ENCODE data around the gene TBC1D3B. TPM values are rescaled to one million over a fixed set of nuclear protein-coding genes. Genes with fewer than 3 reads are reported as not detected.
A peak's percentile ranks its signal among the peaks of the same experiment; 100 is the strongest.
"Not testable (repeated sequence)": the region's sequence is repeated elsewhere in the genome, so short reads cannot be mapped to it uniquely, and the experiment has no call there.

Gene TBC1D3B
- total RNA-seq, 1 donor from 2014 or later = 14.5 TPM

DNA sequence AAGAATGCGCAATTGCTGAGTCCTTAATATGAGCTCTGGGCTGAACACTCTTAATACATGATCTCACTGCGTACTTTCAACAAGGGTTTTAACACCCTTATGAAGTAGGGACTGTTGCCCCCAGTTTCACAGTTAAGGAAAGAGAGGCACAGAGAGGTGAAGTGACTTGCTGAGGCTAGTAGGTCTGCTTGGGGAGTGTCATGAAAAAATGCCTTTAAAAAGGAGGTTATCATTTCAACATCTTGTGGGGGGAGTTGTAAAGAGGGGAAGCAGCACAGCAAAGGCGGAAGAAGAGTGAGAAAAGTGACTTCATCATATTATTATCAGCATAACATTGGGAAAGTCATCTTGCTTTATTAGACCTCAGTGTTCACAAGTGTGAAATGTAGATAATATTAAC is 36.5 kb upstream of the TBC1D3B start:
- no peak for DNase-seq (ENCODE audit: extremely low spot score, unreplicated experiment)
- Mint-ChIP-seq H3K27me3 (peaks cover 48% of the 10 kb centered on the region), H3K36me3 (no peaks in the 10 kb centered on the region), H3K9me3 (peaks cover 3% of the 10 kb centered on the region), H3K27ac (no peak overlapping the region), H3K4me3 (no peak overlapping the region), H3K4me1 (ENCODE audit: unreplicated experiment) (peaks cover 4% of the 10 kb centered on the region)
- TF ChIP-seq, protein P1, sequence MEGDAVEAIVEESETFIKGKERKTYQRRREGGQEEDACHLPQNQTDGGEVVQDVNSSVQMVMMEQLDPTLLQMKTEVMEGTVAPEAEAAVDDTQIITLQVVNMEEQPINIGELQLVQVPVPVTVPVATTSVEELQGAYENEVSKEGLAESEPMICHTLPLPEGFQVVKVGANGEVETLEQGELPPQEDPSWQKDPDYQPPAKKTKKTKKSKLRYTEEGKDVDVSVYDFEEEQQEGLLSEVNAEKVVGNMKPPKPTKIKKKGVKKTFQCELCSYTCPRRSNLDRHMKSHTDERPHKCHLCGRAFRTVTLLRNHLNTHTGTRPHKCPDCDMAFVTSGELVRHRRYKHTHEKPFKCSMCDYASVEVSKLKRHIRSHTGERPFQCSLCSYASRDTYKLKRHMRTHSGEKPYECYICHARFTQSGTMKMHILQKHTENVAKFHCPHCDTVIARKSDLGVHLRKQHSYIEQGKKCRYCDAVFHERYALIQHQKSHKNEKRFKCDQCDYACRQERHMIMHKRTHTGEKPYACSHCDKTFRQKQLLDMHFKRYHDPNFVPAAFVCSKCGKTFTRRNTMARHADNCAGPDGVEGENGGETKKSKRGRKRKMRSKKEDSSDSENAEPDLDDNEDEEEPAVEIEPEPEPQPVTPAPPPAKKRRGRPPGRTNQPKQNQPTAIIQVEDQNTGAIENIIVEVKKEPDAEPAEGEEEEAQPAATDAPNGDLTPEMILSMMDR (conservative IDR thresholded peaks at IDR 0.05) = no peak

DNA sequence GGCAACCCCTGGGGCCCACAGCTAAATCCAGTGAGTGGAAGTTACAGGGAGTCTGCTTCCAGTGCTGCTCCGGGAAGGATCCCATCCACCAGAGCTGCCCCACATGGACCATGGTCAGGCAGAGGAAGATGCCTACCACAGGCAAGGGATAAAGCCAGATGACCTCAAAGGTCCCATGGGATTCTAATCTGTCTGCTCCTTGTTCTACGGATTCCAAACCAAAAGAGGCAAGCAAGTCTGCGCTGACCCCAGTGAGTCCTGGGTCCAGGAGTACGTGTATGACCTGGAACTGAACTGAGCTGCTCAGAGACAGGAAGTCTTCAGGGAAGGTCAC is 35.8 kb upstream of the TBC1D3B start:
- Mint-ChIP-seq H3K4me3 (no peak overlapping the region), H3K27me3 (peaks cover 46% of the 10 kb centered on the region), H3K36me3 (no peaks in the 10 kb centered on the region), H3K9me3 (no peaks in the 10 kb centered on the region), H3K27ac (no peak overlapping the region), H3K4me1 (ENCODE audit: unreplicated experiment) (peaks cover 4% of the 10 kb centered on the region)
- TF ChIP-seq, protein P1 (conservative IDR thresholded peaks at IDR 0.05) = no peak
- peak; percentile 42 for DNase-seq (ENCODE audit: extremely low spot score, unreplicated experiment)

DNA sequence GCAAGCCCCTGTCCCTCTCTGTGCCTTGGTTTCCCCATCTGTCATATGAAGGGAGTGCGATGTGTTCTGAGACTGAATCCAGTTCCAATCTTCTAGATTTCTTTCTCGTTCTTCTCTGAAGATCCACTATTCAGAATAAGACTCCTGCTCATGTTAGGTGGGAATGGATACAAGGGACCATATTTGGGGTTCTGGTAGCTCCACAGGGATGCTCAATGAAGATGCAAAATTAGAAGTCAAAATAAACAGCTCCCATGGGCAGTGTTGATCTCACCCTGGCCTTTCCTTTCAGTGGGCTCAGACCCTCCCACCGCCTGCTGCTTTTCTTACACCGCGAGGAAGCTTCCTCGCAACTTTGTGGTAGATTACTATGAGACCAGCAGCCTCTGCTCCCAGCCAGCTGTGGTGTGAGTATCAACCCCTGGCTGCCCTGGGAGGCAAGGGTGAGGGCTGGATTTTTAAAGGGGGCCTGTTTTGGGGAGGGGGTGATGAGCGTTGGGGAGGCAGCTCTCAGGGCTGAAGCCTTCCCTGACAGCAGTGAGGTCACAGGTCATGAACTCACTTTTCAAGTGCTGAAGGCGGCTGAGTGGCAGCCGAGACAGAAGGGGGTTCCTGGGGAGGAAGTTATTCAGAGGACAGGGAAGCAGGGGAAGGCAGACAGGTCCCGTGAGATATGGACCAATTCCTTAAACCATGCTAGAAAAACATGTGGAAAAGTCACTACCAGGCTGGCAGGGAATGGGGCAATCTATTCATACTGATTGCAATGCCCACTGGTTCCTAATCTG is 35.2 kb upstream of the TBC1D3B start:
- not testable (repeated sequence) for H3K4me1 Mint-ChIP-seq (ENCODE audit: unreplicated experiment); H3K27ac Mint-ChIP-seq; H3K9me3 Mint-ChIP-seq; H3K4me3 Mint-ChIP-seq; H3K36me3 Mint-ChIP-seq
- peaks cover 52% of the 10 kb centered on the region for H3K27me3 Mint-ChIP-seq
- DNase-seq (ENCODE audit: extremely low spot score, unreplicated experiment) = peak; percentile 42

DNA sequence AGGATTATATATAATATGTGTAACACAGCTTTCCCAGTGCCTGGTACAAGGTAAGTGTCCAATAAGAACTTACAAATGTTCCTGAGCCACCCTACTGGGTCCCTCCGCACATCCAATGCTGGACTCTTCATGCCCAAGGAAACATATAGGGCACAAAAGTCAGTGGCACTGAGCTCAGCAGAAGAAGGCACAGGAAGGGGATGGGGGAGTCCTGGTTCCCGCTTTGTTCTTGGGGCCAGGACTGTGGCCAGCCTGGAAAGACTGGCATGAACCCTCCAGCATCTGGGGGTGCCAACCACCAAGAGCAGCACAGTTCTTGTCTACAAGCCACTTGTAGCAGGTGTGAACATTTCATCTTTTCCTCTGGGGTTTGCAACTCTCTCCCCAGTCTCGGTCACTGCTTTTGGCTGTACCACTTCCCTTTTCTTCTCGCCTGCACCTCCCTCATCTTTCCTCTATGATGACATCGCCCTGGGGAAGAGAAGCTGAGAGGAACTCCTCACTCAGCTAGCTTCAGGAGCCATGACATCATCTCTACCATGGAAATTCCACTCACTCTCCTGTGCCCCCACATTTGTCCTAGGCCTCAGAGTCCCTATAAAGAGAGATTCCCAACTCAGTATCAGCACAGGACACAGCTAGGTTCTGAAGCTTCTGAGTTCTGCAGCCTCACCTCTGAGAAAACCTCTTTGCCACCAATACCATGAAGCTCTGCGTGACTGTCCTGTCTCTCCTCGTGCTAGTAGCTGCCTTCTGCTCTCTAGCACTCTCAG is 34.2 kb upstream of the TBC1D3B start, which contains the start of gene CCL4L2:
Gene CCL4L2, plus strand, starts transcription at position 625 of the 773 bp plus-strand sequence.
- H3K4me3 Mint-ChIP-seq; H3K36me3 Mint-ChIP-seq; H3K4me1 Mint-ChIP-seq (ENCODE audit: unreplicated experiment); H3K27ac Mint-ChIP-seq; H3K9me3 Mint-ChIP-seq: not testable (repeated sequence)
- H3K27me3 Mint-ChIP-seq = peaks cover 51% of the 10 kb centered on the region
- DNase-seq (ENCODE audit: extremely low spot score, unreplicated experiment) = peak; percentile 18

DNA sequence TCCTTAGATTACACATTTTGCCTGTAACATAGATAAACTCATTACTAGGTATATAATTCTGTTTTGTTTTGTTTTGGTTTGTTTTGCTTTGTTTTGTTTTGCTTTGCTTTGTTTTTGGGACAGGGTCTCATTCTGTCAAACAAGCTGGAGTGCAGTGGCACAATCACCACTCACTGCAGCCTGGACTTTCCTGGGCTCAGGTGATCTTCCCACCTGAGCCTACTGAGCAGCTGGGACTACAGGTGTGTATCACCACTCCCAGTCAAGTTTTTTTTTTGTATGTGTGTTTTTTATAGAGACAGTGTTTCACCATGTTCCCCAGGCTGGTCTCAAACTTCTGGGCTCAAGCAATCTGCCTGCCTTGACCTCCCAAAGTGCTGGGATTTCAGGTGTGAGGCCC is 33.1 kb upstream of the TBC1D3B start:
- Mint-ChIP-seq H3K27me3 (peaks cover 46% of the 10 kb centered on the region), H3K4me3 (no peak overlapping the region), H3K36me3 (no peaks in the 10 kb centered on the region), H3K27ac (no peak overlapping the region), H3K9me3 (no peaks in the 10 kb centered on the region), H3K4me1 (ENCODE audit: unreplicated experiment) (peaks cover 4% of the 10 kb centered on the region)
- DNase-seq (ENCODE audit: extremely low spot score, unreplicated experiment) = no peak
- TF ChIP-seq, protein P1 (conservative IDR thresholded peaks at IDR 0.05) = no peak

DNA sequence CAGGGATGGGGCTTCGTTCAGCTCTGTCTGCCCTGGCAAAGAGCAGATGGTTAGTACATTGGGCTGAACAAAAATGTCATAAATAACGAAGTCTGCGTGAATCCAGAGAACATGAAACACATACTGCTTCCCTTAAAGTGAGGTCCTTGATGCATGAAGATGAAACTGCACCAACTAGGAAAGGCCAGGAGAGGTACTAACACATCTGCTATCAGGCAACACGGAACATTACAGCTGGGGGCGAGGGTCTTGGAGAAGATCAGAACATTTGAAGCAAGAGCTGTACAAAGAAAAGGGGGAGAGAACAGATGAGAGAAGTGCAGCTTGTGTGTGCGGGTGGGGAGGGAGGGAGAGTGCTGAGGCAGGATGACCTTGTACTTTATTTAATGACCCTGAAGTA is 30.9 kb upstream of the TBC1D3B start:
- H3K4me3 Mint-ChIP-seq; H3K36me3 Mint-ChIP-seq; H3K4me1 Mint-ChIP-seq (ENCODE audit: unreplicated experiment); H3K9me3 Mint-ChIP-seq; DNase-seq (ENCODE audit: extremely low spot score, unreplicated experiment); H3K27ac Mint-ChIP-seq: not testable (repeated sequence)
- H3K27me3 Mint-ChIP-seq = peaks cover 32% of the 10 kb centered on the region

DNA sequence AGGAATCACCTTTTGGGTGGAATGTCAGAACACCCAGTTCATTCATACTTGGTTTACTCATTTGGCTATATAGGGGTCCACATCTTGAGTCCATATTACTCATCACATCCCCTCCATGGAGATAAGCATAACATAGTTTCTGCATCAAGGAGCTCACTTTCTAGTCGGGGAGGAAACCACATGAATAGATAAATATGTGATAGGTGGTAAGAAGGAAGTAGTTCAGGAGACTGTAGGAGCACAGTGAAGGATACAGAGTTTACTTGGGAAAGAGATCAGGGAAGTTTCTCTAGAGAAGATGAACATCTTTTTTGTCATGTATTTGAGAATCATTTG is 30.0 kb upstream of the TBC1D3B start:
- H3K27me3 Mint-ChIP-seq = peaks cover 27% of the 10 kb centered on the region
- not testable (repeated sequence) for H3K27ac Mint-ChIP-seq; H3K4me3 Mint-ChIP-seq; H3K4me1 Mint-ChIP-seq (ENCODE audit: unreplicated experiment); H3K36me3 Mint-ChIP-seq; H3K9me3 Mint-ChIP-seq; DNase-seq (ENCODE audit: extremely low spot score, unreplicated experiment)
